Measurements from ENCODE around the gene MAP4K3. TPM values are rescaled to one million over a fixed set of nuclear protein-coding genes. Genes with fewer than 3 reads are reported as not detected.

MAP4K3 gene
- total RNA-seq, 1 experiment from 2014 or later, result 36.0 TPM

DNA sequence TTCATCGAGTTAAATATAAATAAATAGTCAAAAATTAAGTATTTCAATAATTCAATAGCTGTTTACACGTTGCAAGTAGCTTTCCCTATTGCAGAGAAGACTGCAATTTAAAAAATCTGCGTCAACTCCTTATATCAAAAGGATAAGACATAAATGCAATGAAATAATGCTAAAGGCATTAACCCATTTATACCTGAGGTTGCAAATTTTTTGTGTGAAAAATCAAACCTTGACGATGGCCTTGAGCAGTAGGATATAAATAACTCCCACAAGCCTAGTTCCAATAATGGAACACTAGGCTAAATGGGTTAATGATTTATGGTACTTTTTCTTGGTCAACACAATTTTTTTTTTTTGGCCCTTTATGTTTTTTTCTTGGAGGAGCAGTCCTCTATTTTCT, 116.9 kb downstream of the MAP4K3 start:
- POLR2A ChIA-PET, result no interaction called here
- Mint-ChIP-seq H3K36me3 (ENCODE audit: insufficient read depth, unreplicated experiment) (peaks cover 21% of the 10 kb centered on the region), H3K4me3 (ENCODE audit: unreplicated experiment) (no peak overlapping the region), H3K27me3 (ENCODE audit: insufficient read depth, unreplicated experiment) (no peaks in the 10 kb centered on the region), H3K9me3 (ENCODE audit: unreplicated experiment) (no peaks in the 10 kb centered on the region), H3K27ac (ENCODE audit: low read depth, unreplicated experiment) (no peak overlapping the region), H3K4me1 (ENCODE audit: insufficient read depth, unreplicated experiment) (no peaks in the 10 kb centered on the region)
- TF ChIP-seq, protein P1, sequence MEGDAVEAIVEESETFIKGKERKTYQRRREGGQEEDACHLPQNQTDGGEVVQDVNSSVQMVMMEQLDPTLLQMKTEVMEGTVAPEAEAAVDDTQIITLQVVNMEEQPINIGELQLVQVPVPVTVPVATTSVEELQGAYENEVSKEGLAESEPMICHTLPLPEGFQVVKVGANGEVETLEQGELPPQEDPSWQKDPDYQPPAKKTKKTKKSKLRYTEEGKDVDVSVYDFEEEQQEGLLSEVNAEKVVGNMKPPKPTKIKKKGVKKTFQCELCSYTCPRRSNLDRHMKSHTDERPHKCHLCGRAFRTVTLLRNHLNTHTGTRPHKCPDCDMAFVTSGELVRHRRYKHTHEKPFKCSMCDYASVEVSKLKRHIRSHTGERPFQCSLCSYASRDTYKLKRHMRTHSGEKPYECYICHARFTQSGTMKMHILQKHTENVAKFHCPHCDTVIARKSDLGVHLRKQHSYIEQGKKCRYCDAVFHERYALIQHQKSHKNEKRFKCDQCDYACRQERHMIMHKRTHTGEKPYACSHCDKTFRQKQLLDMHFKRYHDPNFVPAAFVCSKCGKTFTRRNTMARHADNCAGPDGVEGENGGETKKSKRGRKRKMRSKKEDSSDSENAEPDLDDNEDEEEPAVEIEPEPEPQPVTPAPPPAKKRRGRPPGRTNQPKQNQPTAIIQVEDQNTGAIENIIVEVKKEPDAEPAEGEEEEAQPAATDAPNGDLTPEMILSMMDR (IDR thresholded peaks at IDR 0.05; ENCODE audit: unreplicated experiment), result no peak
- CTCF ChIA-PET, result interaction anchor here (0.5 kb wide), 1 partner anchor 61 kb away, joined by 5 read pairs; no protein-coding TSS in a partner anchor
- intact Hi-C loops (cut with micrococcal nuclease), result no loop called here
- no peak for DNase-seq (ENCODE audit: unreplicated experiment)
- no TSS peak for BruUV-seq (replicated peaks)

DNA sequence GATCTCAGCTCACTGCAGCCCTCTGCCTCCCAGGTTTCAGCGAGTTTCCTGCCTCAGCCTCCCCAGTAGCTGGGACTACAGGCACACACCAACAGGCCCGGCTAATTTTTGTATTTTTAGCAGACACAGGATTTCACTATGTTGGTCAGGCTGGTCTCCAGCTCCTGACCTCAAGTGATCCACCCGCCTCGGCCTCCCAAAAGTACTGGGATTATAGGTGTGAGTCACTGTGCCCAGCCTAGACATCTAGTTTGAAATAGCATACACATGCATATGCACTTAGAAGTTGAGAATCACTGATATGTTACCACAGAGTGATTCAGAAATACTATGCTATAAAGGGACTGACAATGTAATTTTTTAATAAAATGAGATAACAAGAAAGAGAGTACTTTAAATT, 123.5 kb downstream of the MAP4K3 start:
- H3K36me3 Mint-ChIP-seq (ENCODE audit: insufficient read depth, unreplicated experiment), result peaks cover 43% of the 10 kb centered on the region
- DNase-seq (ENCODE audit: unreplicated experiment), result peak; percentile 27
- BruUV-seq (replicated peaks), result no TSS peak
- H3K4me1 Mint-ChIP-seq (ENCODE audit: insufficient read depth, unreplicated experiment), result no peaks in the 10 kb centered on the region
- no peak overlapping the region for H3K4me3 Mint-ChIP-seq (ENCODE audit: unreplicated experiment)
- no peaks in the 10 kb centered on the region for H3K9me3 Mint-ChIP-seq (ENCODE audit: unreplicated experiment)
- H3K27me3 Mint-ChIP-seq (ENCODE audit: insufficient read depth, unreplicated experiment), result no peaks in the 10 kb centered on the region
- TF ChIP-seq, protein P1 (IDR thresholded peaks at IDR 0.05; ENCODE audit: unreplicated experiment), result no peak
- intact Hi-C loops (cut with micrococcal nuclease), result no loop called here
- ChIA-PET CTCF (no interaction called here), POLR2A (no interaction called here)
- no peak overlapping the region for H3K27ac Mint-ChIP-seq (ENCODE audit: low read depth, unreplicated experiment)

DNA sequence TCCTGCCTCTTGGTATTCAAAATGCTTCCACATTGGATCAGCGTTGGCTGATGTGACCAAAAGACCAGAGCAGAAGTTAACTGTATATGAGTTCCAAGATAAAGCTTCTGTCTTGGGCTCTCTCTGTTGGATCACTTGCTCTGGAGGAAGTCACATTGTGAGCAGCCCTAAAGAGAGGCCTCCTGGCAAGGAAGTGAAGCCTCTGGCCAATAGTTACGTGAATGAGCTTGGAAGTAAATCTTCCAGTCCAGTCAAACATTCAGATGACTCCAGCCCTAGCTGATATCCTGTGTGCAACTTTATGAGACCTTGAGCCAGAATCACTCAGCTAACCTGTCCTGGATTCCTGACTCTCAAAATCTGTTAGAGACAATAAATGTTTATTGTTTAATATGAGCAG, 125.6 kb downstream of the MAP4K3 start:
- Mint-ChIP-seq H3K4me3 (ENCODE audit: unreplicated experiment) (no peak overlapping the region), H3K27me3 (ENCODE audit: insufficient read depth, unreplicated experiment) (no peaks in the 10 kb centered on the region), H3K36me3 (ENCODE audit: insufficient read depth, unreplicated experiment) (peaks cover 44% of the 10 kb centered on the region), H3K4me1 (ENCODE audit: insufficient read depth, unreplicated experiment) (no peaks in the 10 kb centered on the region), H3K9me3 (ENCODE audit: unreplicated experiment) (no peaks in the 10 kb centered on the region), H3K27ac (ENCODE audit: low read depth, unreplicated experiment) (no peak overlapping the region)
- ChIA-PET POLR2A (no interaction called here), CTCF (interaction anchor here (0.6 to 1.7 kb wide), 5 partner anchors 9 to 385 kb away, joined by 3 to 4 read pairs (median 4); no protein-coding TSS in a partner anchor)
- intact Hi-C loops (cut with micrococcal nuclease), result no loop called here
- TF ChIP-seq, protein P1 (IDR thresholded peaks at IDR 0.05; ENCODE audit: unreplicated experiment), result no peak
- no peak for DNase-seq (ENCODE audit: unreplicated experiment)
- no TSS peak for BruUV-seq (replicated peaks)

DNA sequence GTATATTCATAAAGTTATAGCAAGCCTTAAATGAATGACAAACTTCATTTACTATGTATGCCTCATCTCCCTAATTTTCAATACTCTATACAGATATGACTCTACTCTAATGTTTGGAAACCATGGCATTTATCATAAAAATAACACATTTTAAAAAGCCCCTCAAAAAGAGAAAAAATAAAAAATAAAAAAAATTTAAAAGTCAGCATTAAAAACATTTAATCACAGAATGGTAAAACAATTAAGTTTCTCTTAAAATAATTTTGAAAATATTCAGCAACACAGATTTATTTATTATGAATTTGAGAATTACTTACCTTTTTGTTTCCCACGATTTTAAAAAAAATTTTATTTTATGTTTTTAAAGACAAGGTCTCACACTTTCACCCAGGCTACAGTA, 128.3 kb downstream of the MAP4K3 start:
- Mint-ChIP-seq H3K27ac (ENCODE audit: low read depth, unreplicated experiment) (no peak overlapping the region), H3K27me3 (ENCODE audit: insufficient read depth, unreplicated experiment) (no peaks in the 10 kb centered on the region), H3K4me3 (ENCODE audit: unreplicated experiment) (no peak overlapping the region), H3K36me3 (ENCODE audit: insufficient read depth, unreplicated experiment) (peaks cover 40% of the 10 kb centered on the region), H3K4me1 (ENCODE audit: insufficient read depth, unreplicated experiment) (no peaks in the 10 kb centered on the region), H3K9me3 (ENCODE audit: unreplicated experiment) (no peaks in the 10 kb centered on the region)
- CTCF ChIA-PET, result no interaction called here
- TF ChIP-seq, protein P1 (IDR thresholded peaks at IDR 0.05; ENCODE audit: unreplicated experiment), result no peak
- POLR2A ChIA-PET, result no interaction called here
- no TSS peak for BruUV-seq (replicated peaks)
- intact Hi-C loops (cut with micrococcal nuclease), result no loop called here
- DNase-seq (ENCODE audit: unreplicated experiment), result no peak

Measured in MCF 10A (cell line).